Stimulated activated CD4-positive, alpha-beta T cell treated with anti-CD3 and anti-CD28 coated beads, Interleukin-4, amount 100 ng/mL, for 24 hours (primary cell): ENCODE data around the gene IL21R.

ENCODE experiments used
- DNase-seq: peaks from one replicate; pipeline ENCODE4 v3.0.0-alpha.2; 2020

Gene IL21R

DNA sequence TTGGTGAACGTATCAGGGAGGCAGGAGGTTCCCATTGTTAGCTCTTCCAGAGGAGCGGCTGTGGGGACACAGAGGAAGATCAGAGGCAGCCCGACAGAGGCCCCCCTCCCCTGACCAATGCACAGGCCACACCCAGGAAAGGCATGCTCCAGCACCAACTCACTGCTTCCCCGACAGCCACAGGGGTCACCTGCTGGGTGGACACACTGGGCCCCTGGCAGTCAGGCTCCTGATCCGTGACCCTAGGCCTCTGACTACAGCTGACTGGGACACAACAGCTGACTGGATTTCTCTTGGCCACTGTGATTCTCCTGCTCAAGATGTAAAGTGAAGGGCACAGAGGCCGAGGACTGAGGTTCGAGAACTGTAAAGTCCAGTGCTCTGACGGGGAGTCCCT is 63.5 kb downstream of the IL21R start:
- DNase-seq = no peak

DNA sequence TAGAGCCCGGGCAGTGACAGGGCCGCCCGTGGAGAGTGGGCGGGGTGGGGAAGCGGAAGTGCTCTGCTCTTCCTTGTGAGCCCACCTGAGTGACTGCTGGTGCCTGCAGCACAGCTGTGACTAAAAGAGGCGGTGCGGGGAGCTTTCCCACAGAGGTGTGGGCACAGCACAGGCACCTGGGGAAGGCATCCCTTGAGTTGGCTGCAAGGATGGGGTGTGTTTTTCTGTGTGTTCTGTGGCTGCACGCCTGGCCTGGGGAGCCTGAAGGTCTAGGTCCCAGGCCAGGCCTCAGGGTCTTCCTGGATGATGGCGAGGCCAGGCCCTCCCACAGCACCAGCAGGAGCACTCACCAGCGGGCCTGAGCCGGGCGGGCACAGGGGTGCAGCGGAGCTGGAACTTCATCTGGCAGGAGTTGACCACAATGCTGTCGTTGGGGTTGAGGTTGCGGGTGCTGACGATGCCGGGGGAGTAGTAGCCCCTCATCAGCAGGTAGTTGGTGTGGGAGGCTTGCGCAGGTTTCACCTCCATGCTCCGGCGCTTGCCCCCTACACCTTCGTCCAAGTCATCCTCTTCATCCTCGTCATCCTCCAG is 67.1 kb downstream of the IL21R start:
- no peak for DNase-seq

DNA sequence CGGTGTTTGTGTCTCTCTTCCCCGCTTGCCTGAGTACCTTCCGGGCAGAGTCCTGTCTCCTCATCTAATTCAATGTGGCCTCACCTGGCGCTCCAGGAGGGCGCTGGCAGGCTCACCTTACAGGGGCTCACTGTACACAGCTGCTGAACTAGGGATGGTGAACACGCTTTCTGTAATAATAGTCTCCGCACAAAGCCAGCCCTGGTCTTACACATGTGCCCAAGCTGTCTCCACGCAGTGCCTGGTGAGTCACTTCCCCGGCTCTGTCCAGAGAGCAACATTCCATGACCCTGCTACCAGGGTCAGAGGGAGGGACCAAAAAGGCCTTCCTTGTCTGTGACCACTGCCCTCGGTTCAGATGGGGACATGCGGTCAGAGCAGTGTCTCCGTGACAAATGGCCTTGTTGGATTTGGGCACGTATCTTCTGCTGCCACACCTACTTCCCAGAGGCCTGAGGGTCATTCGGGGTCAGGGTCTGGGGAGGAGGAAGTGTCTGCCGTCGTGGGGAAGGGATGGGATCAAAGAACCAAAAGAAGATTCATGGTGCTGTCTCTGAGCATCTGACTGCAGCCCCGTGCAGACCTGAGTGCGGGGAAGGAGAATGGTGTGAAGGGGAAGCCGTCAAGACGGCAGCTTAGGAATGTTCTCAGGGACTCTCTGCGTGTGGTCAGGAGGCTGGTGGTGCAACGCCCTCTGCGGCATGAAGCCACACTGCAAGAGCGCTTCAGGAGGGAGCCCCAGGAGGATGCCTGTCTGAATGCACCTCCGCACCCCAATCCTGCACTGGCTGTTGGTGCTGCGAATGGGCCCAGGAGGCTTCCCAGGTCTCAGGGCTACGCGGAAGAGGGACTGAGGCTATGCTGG is 68.8 kb downstream of the IL21R start:
- DNase-seq = no peak

DNA sequence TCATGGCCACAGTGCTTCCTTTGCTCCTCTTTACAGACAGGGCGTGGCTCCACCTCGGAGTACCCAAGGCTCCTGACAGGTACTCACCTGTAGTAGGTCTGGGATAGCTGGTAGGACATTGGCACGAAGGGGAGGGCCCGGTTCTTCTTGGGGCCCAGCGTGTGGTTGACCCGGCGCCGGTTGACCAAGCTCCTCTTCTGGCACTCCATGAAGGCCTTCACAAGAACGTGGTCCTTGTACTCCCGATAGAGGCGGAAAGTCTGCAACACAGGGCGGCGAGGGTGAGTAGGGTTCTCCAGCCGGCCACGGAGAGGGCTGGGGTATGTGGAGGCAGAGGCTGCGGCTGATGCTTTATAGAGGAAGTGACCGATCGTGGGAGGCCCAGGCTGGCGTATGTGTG is 69.7 kb downstream of the IL21R start:
- DNase-seq = no peak

DNA sequence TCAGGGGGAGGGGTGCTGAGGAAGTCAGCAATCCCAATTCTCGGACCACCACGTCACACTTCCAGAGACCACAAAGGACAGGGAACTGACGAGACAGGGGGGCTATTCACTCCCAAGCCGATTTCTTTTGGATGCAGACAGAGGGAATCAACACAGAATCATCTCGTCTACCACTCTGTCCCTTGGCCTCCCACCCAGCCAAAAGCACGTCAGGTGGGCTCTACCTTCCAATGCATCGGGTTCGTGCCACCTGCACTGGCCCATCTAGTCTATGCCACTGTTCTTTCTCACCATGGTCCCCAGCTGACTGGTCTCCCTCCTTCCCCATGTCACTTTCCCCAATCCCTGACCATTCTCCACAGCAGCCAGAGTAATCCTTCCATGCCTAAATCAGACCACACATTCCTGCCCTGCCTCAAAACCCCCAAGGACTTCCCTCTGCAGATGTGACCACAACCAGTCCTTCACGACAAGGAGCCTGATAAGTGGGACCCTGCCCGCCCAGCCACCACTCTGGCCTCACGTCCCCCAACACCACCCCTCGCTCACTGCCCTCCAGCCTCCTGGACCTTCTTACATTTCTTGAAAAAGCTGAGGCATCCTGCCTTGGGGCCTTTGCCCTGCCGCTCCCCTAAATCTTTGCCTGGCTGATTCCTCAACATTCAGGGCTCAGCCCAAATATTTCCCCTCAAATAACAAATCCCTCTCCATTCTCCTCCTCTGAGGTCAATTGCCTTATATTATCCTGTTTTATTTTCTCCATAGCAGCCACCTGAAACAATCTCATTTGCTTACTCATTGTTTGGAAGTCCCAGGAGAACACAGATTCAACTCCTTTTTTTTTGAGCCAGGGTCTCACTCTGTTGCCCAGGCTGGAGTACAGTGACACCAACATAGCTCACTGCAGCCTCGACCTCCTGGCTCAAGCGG is 70.4 kb downstream of the IL21R start:
- no peak for DNase-seq

DNA sequence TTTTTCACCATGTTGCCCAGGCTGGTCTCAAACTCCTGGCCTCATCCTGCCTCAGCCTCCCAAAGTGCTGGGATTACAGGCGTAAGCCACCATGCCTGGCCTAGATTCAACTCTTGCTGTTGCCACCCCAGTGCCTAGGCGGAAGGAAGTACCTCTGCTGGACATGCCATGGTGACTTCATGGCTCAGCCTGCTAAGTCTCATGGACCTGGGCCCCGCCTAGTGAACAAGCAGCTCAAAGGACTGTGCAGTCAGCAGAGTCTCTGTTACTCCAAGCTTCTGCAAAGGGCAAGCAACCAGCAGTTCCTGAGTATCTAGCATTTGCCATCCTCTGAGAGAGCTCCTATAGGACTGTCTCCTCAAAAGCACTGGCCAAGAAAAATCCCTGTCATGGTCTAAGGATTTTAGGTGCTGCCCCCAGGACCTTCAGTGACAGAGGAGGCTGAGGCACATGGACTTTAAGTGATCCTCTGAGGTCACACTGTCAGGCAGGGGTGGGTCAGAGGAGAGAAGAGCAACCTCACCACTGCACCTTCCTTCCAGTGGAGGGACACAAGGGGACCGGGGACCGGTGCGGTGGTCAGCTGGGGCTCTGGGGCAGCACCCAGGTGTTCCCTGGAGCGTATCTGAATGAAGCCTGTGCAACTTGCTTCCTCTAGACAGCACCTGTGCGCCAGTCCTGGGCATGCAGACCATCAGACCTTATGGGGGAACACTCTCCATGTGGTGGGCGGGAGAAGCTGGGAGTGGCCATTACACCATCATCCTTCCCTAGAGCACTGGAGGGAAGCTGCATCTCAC is 71.3 kb downstream of the IL21R start:
- no peak for DNase-seq

DNA sequence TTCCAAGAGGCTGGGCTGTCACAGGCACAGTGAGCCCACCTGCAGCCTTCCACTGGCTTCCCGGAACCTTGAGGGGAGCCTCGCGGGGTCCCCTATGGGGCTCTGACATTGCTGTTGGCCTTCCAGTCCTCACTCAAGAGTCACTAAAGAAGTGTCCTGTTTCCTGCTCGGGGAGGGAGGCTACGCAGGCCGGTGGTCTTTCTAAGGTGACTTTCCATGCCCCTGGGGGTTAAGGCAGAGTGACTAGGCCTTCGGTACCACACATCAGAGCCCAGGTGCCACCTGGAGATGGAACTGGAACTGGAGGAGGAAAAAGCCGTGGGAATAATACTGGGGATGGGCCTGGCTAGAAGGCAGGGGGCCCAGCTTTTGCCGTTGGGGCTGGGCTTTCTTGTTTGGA is 72.1 kb downstream of the IL21R start:
- DNase-seq = no peak

DNA sequence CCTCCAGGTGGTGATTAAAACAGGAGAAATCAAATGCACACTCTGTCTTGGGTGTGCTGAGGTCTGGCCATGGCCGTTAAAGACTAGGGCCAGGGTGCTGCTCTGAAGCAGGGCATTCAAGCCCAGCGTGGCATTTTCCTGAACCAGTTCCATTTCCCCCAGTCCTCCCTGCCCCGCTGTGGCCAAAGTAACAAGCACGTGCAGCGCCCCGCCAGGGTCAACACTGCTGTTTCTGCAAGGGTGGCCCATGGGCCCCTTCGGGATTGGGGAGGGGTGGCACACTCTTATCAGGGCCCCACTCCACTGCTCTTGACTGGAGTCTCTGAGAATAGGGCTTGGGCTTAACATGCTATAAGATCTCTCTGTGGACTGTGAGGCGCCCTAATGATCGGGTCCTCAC is 72.9 kb downstream of the IL21R start:
- DNase-seq = no peak

DNA sequence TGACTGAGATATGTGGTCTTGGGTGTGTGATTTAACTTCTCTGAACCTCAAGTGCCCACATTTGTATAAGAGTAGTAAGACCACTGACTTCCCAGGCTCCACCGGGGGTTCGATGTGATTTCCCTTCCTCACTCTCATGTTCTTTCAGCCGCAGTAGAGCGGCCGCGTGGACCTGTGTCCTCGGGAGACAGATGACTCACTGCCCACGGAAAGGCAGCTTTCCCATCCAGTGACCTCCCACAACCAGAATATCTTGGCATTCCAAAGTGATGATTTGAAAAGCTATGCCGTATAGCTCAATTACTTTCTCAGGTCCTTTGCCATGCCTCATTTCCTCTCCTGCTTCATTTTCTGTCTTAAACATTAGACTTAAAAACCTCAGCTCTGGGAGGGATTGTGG is 73.6 kb downstream of the IL21R start:
- no peak for DNase-seq

DNA sequence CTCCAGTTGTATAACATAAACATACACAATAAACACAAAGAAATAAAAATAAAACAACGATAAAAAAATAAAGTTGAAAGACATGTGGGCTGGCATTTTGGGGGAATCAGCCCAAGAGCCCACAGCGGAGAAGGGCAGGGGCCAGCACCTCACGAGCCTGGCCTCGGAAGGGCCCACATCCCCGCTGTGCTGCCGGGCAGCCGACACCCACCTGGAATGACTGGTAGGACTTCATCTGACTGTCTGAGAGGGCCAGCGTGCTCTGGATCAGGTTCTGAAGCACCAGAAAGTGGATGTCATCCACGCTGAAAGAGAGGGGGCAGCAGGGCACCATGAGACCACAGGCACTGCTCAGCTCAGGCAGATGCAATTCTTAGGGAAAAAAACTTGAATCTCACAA is 74.3 kb downstream of the IL21R start:
- no peak for DNase-seq

DNA sequence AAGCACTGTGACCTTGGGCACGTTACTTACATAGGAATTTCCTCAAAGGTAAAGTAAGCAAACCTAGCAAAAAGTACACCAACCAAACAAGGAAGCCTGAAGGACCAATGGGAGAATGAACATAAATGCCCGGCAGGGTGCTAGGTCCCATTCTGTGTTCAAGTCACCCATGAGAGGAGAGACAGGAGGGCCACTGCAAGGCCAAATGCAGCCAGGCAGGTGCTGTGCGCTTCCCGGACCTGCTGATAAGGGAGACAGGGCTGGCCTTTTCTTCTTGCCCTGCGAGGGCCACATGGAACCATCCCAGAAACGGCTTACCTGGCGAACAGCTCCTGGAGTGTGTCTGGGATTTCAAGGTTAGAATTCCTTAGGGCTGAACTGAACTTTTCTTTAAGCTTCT is 78.8 kb downstream of the IL21R start:
- no peak for DNase-seq

DNA sequence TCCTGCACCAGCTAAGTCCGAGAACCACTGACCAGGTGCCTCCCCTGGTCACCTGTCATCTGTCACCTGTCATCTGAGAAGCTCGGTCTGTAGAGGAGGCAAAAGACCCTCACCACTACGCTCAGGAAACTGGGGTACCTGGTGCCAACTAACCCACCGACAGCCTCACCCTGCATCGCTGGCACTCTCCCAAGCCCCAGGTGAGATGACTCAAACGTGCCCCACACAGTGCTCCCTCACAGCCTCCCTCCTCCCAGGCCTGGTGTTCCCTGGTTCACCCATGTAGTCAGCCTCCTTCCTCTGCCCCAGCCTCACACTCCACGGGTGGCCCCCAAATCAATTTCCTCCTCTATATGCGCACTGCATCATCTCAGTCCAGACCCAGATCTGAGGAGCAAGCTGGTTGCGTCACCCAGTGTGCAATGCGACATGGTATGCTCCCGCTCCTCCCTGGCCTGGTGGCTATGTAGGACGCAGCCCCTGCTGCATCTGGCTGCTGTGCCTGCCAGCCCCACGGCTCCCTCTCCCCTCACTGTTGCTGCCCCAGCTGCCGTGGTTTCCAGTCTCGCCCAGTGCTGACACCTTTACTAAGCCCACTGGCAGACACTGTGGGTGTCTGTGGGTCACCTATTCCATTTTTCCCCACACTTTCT is 79.4 kb downstream of the IL21R start:
- no peak for DNase-seq

DNA sequence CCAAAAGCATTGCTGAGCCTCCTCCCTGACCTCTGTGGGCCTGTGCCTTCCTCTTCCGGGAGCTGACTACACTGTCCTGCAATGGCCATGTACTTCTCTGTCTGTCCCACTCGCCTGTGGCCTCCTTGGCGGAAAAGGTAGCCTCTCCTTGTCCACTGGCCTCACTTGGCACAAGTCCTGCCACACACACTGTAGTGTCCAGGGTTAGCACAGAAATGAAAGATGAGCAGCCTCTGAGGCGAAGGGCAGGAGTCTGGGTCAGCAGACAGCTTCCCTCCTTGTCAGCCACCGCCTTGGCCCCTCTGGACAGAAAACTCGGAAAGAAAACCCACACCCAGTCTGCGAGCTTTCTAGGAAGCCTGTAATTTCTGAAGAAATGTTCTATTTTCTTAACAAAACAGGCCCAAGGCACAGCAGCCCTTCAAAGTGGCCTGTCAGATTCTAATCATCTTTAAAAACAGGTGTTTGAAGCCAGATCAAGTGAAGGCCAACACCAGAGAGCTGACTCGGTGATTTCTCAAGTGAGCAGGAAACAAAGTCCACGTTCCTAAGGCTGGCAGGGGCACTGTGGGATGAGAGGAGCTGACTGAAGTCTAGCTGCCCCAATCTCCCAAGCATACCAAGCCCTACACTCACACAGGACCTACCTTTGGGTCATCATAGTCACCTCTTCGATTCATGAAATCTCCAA is 80.6 kb downstream of the IL21R start:
- no peak for DNase-seq

DNA sequence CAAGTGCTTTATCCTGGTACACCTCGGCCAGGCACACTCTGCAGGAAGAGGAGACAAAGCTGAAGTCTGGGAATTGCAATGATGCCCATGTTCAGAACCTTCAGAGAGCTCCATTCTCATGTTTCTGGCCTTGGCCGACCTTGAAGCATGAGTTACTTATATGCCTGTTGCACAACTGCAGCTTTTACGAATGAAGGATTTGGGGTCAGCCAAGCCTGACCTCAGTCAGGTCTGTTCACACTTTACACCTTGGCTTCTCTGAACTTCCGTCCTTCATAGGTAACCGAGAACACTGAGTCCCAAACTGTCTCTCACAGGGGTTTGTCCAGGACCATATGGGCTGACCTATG is 81.1 kb downstream of the IL21R start:
- no peak for DNase-seq

DNA sequence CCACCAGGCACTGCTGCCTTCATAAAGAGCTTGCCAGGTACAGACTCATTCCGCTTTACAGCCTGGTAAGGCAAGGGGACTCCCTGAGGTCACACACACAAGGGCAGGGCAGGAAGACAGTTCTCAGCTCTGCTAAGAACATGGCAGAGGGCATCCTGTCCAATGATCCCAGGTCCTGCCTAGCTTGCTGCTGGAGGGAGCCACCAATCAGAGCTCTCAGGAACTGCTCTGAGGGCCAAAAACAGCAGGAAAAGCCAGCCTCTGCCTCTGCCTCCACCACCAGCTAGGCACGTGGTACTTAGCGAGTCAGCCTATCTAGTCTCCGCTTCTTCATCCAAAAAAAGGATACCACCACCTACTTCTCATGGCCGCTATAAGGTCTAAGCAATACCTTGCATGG is 81.7 kb downstream of the IL21R start:
- DNase-seq = no peak

DNA sequence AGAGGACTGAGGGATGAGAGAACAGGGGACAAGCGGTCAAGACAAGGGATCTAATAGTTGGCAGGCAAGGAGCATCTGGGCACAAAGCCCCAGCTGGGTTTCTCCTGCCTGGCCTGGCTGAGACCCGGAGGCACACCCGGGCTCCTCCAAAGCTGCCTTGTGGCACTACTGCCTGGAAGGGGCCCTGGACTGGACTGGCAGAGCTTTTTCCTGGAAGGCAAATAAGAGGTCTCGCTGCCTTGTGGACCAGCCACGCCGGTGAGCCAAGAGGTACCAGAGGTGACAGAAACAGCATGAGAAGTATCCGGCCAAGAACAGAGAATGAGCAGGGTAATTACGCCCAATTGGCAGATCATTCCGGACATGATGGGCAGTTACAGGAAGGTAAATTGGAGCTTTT is 83.2 kb downstream of the IL21R start:
- no peak for DNase-seq

DNA sequence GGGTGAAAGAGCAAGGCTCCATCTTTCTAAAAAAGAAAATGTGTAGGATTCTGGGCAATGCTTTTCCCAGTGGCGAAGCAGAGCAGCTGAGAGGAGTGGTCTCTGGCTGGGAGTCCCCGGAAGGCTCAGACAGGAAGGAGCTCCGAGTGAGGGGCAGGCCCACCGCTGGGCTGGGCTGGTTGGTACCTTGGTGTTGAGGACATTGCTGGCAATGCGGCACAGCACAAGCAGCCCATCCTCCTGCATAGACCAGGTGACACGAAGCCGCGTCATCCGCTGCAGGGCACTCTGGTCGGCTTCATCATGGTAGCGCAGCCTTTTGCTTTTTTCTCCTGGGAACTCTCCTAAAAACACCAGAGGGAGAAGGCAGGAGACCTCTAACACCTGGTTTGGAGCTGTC is 83.8 kb downstream of the IL21R start:
- DNase-seq = no peak

DNA sequence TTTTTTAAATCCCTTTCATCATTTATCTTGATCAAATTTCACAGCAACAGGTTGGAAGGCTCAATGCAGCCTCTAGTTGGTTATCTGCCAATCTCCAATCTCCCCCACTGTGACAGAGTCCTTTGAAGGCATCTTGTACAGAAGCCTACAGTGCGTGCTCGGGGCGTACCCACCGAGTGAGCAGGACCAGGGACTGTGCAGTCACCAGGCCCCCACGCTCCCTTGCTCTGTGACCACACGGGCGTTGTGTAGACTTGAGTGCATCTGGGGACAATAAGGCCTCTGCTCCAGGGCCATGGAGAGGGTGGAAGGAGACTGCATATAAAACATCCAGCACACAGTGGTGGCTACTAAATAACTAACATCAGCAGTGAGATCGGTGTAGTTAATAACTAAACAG is 84.4 kb downstream of the IL21R start:
- no peak for DNase-seq

DNA sequence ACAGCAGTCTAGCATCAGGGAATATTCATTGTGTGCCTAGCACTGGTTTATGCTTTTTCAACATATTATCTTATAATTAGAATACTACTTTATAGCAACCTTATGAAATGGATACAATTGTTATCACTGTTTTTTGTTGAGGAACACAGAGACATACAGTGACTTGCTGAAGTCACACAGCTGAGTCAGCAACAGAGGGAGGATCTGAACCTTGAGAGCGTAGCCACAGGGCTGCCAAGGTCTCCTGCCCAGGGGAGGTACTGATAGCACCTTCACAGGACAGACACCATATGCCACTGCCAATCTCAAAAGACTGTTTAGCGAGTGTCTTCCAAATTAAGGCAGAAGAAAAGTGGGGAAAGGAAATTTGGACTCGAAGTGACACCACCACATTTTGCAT is 84.8 kb downstream of the IL21R start:
- DNase-seq = no peak

DNA sequence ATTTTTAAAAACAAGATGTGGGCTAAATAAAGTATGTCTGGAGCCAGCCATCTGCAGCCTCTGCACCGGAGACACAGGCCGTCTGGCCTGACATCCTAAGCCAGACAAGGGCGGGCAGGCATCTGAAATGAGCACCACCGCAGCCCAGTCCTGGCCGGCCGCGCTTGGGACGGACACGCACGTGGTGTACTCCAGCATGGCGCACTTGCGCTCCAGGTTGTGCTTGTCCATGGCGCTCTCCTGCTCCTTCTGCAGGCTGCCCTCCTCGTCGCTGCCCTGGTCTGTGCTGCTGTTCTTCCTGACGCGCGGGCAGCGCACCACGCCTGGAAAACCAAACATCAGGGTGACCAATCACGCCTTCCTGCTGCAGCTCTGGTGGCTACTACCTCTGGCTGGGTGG is 87.4 kb downstream of the IL21R start:
- no peak for DNase-seq

DNA sequence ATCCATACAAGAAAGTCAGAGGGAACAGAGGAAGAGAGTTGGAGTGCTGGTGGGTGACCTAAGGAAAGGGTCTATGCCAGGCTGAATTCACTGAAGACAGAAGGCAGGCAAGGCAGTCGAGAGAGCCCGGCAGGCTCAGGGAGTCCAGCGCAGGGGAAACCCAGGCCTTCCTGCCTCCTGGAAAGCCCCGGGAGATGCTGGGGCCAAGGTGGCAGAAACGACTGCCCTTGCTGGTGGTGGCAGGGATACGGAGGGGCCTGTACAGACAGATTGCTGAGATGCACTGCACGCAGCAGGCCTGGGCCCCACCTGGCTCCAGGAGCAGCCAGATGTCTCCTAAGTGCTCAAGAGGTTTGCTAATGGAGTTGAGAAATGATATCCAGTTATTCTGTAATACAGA is 87.9 kb downstream of the IL21R start:
- no peak for DNase-seq
